OCI-LY3 (cell line): Measurements from ENCODE around the gene GULP1.

Experiments
- H2AFZ ChIP-seq: fragments of 200-600, 300-600 bp; shearing (Covaris generic); 2 replicates; pipeline ENCODE4 v1.6.0; 2014; ENCODE audit warnings: antibody characterized with exemption, low read depth, low read length
- H3K27ac ChIP-seq: fragments of 200-600, 300-600 bp; sonication (generic); 2 replicates; pipeline ENCODE4 v1.5.1; 2014; ENCODE audit warnings: mild to moderate bottlenecking, low read length, moderate library complexity, mixed read lengths
- H3K27me3 ChIP-seq: fragments of 200-600, 300-600 bp; sonication (generic); 2 replicates; pipeline ENCODE4 v1.6.1; 2014; ENCODE audit warnings: low read depth, low read length, mixed read lengths
- H3K36me3 ChIP-seq: fragments of 200-600, 300-600 bp; sonication (generic); replicated peaks from 2 replicates; pipeline ENCODE3; 2014; ENCODE audit warnings: low read depth, low read length, mixed read lengths
- H3K4me1 ChIP-seq: fragments of 300-600, 200-600 bp; sonication (generic); 2 replicates; pipeline ENCODE4 v1.6.1; 2014; ENCODE audit warnings: low read length, mixed read lengths
- H3K4me2 ChIP-seq: fragments of 200-600, 300-600 bp; sonication (generic); 2 replicates; pipeline ENCODE4 v1.6.1; 2014; ENCODE audit warnings: low read length, mixed read lengths
- H3K4me3 ChIP-seq: fragments of 300-600, 200-600 bp; sonication (generic); 2 replicates; pipeline ENCODE4 v1.5.1; 2014; ENCODE audit warnings: antibody characterized with exemption, mild to moderate bottlenecking, low read length, moderate library complexity
- H3K79me2 ChIP-seq: fragments of 300-600, 200-600 bp; shearing (Covaris generic); 2 replicates; pipeline ENCODE4 v1.6.1; 2014; ENCODE audit warnings: mild to moderate bottlenecking, low read length, mixed read lengths
- H3K9ac ChIP-seq: fragments of 300-600, 200-600 bp; shearing (Covaris generic); 2 replicates; pipeline ENCODE4 v1.6.0; 2014; ENCODE audit warnings: mild to moderate bottlenecking, low read length, moderate library complexity
- H3K9me3 ChIP-seq: fragments of 200-600, 300-600 bp; shearing (Covaris generic); 2 replicates; pipeline ENCODE4 v1.6.1; 2014; ENCODE audit warnings: low read length, mixed read lengths; ENCODE audit not compliant: insufficient read depth
- H4K20me1 ChIP-seq: fragments of 200-600, 300-600 bp; sonication (generic); 2 replicates; pipeline ENCODE4 v1.6.1; 2016; ENCODE audit warnings: low read length, mixed read lengths; ENCODE audit not compliant: insufficient read depth
- EZH2phosphoT487 ChIP-seq: fragments of 200-600 bp; shearing (Covaris generic); IDR thresholded peaks from 2 replicates; pipeline ENCODE4 v1.6.1; 2018; ENCODE audit warnings: antibody characterized with exemption, mixed run types, low read depth
- TF ChIP-seq, protein P1 (sequence below): fragments of 200-600, 300-600 bp; sonication (generic); IDR thresholded peaks from 2 replicates; pipeline ENCODE4 v1.5.1; 2014; ENCODE audit warnings: antibody characterized with exemption, low read length, low read depth

The GULP1 gene

DNA sequence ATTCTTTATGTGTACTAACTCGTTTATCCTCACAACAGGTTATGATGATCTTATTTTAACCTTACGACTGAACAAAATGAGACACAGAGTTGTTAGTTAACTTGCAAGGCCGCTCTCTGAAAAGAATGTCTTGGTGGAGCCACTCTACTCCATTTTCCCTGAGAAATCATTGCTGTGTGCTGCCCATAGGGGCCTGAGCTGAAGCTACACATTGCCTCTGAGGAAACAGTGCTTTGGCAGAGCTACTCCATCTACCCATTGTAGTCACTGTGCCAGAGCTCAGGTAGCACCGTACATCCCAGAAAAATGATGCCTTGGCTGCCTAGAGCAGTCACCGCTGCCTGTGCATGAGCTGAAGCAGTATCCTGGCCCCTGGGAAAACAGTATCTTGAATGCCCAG lies 61.6 kb downstream of the GULP1 start:
- Histone ChIP-seq H3K4me2 (no peak overlapping the region), H2AFZ (no peak overlapping the region), H3K4me3 (no peak overlapping the region), H3K9ac (no peak overlapping the region), H3K27ac (no peak overlapping the region), H3K4me1 (peaks cover 8% of the 10 kb centered on the region), H3K9me3 (no peaks in the 10 kb centered on the region), H3K27me3 (no peaks in the 10 kb centered on the region), H3K79me2 (no peaks in the 10 kb centered on the region), H3K36me3 (no peaks in the 10 kb centered on the region), H4K20me1 (no peaks in the 10 kb centered on the region)
- no peak for TF ChIP-seq EZH2phosphoT487
- TF ChIP-seq, protein P1, sequence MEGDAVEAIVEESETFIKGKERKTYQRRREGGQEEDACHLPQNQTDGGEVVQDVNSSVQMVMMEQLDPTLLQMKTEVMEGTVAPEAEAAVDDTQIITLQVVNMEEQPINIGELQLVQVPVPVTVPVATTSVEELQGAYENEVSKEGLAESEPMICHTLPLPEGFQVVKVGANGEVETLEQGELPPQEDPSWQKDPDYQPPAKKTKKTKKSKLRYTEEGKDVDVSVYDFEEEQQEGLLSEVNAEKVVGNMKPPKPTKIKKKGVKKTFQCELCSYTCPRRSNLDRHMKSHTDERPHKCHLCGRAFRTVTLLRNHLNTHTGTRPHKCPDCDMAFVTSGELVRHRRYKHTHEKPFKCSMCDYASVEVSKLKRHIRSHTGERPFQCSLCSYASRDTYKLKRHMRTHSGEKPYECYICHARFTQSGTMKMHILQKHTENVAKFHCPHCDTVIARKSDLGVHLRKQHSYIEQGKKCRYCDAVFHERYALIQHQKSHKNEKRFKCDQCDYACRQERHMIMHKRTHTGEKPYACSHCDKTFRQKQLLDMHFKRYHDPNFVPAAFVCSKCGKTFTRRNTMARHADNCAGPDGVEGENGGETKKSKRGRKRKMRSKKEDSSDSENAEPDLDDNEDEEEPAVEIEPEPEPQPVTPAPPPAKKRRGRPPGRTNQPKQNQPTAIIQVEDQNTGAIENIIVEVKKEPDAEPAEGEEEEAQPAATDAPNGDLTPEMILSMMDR = no peak

DNA sequence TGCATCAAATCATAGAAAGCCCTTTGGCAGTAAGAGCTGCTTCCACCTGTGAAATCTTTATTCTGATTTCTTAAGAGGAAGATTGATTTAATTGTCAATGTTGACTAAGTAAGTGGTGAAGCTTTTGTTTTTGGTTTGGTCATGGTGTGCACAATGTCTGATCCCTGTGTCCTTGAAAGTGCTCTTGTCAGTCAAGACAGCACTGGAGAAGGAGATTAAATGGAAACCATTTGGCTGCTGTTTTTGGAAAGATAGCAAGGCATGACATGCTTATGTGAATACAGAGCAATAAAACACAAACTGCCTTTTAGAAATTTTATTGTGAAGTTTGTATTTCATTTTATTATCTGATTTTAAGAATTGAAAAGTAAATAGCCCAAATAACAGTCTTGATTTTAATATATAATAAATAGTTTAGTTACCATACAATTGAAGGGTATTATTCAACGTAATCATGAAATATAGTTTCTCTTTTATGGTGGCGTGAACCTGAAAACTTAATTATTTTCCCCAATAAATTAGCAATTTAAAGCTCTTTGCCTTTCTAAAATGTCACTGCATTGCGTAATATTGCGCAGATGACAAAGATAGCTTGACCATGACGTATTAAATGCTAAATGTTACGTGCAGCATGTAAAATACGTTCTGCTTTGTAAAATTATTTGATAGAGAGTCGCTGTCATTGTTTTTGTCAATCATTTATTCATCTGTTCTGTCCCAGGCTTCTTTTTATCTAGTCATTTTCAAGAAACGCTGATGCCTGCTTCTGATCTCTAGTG lies 69.0 kb downstream of the GULP1 start:
- Histone ChIP-seq H2AFZ (no peak overlapping the region), H4K20me1 (no peaks in the 10 kb centered on the region), H3K27ac (no peak overlapping the region), H3K4me2 (no peak overlapping the region), H3K9ac (no peak overlapping the region), H3K79me2 (no peaks in the 10 kb centered on the region), H3K27me3 (no peaks in the 10 kb centered on the region), H3K4me3 (no peak overlapping the region), H3K36me3 (no peaks in the 10 kb centered on the region), H3K4me1 (no peaks in the 10 kb centered on the region), H3K9me3 (no peaks in the 10 kb centered on the region)
- TF ChIP-seq, protein P1 = no peak
- TF ChIP-seq EZH2phosphoT487 = no peak

DNA sequence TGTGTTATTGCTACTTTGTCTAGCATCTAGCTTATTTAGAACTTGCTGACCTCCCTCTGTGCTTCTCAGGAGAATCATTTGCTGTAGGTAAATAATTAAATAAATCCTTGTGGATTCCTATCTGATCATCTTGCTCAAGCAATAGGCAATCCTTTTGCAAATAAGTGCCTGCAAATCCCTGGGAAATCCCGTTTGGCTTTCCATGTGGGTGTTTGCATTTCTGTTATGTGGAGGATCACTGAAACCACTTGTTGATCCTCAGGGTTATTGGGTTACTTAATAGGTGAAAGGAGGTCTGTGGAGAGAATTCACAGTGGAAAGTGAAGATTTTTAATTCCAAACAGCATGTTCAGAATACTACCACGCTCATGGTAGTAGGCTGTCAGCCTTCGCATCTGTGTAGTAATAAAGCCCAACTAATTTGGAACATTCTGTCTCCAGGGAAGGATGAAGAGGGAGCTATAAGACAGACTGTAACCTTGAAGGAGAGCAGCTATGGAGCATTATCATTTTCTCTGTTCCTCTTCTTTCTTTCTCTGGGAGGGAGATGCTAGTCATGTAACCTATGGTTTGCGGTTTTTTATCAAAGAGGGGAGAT lies 72.5 kb downstream of the GULP1 start:
- Histone ChIP-seq H3K9me3 (no peaks in the 10 kb centered on the region), H3K27me3 (no peaks in the 10 kb centered on the region), H3K4me1 (no peaks in the 10 kb centered on the region), H3K79me2 (no peaks in the 10 kb centered on the region), H3K27ac (no peak overlapping the region), H2AFZ (no peak overlapping the region), H3K4me2 (no peak overlapping the region), H3K36me3 (no peaks in the 10 kb centered on the region), H3K9ac (no peak overlapping the region), H4K20me1 (no peaks in the 10 kb centered on the region), H3K4me3 (no peak overlapping the region)
- TF ChIP-seq, protein P1 = no peak
- no peak for TF ChIP-seq EZH2phosphoT487

DNA sequence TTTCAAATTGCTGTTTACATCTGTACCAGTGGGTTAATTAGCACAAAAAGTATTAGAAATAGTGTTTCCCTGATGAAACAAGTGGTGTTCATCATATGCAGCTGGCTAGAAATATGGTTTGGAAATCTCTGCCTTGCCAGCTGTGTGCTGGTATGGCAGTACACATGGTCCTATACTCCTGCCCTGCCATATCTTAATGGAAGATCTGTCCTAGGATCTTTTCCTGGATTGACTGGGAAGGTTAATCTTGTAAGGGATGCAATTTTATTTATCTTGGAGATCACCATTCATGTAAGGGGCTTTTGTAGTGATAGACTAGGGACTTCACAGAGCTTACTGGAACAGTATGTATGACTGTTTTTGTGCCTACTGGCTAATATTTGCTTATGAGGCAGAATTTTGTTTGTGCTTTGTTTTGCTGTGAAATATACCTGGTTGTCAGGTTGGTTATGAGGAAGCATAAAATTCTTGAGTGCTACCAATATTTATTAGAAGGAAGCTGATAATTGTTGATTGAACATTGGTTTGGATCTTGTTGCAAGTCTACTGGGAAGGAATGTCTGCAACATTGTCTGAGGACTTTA lies 73.5 kb downstream of the GULP1 start:
- Histone ChIP-seq H3K4me2 (no peak overlapping the region), H3K4me1 (peaks cover 4% of the 10 kb centered on the region), H3K4me3 (no peak overlapping the region), H2AFZ (no peak overlapping the region), H3K9ac (no peak overlapping the region), H3K9me3 (no peaks in the 10 kb centered on the region), H4K20me1 (no peaks in the 10 kb centered on the region), H3K27me3 (no peaks in the 10 kb centered on the region), H3K36me3 (no peaks in the 10 kb centered on the region), H3K27ac (no peak overlapping the region), H3K79me2 (no peaks in the 10 kb centered on the region)
- TF ChIP-seq, protein P1 = no peak
- no peak for TF ChIP-seq EZH2phosphoT487
